Mucosa of descending colon (tissue), 3 donors: Measurements from ENCODE around the gene GMDS. TPM values are rescaled to one million over a fixed set of nuclear protein-coding genes. Genes with fewer than 3 reads are reported as not detected.

Experiments
- ATAC-seq: fragments of 200-7000 bp; cut with Tn5 transposase; one replicate; pipeline ENCODE4 v1.9.1; 2020; ENCODE audit warnings: mild to moderate bottlenecking, moderate library complexity
- DNase-seq, 3 donors: peaks; one replicate each; pipeline ENCODE4 v3.0.0-alpha.2; 2020
- H3K36me3 ChIP-seq: fragments of 200-600 bp; one replicate; pipeline ENCODE4 v1.8.0; 2021; ENCODE audit warnings: low read depth, mild to moderate bottlenecking
- H3K4me1 ChIP-seq: fragments of 200-600 bp; one replicate; pipeline ENCODE4 v1.8.0; 2021; ENCODE audit warnings: low read depth, mild to moderate bottlenecking
- H3K4me3 ChIP-seq: fragments of 200-600 bp; one replicate; pipeline ENCODE4 v1.8.0; 2021; ENCODE audit warnings: mild to moderate bottlenecking
- H3K9me3 ChIP-seq: fragments of 200-600 bp; one replicate; pipeline ENCODE4 v1.8.0; 2021; ENCODE audit warnings: mild to moderate bottlenecking
- CTCF ChIP-seq: fragments of 200-600 bp; IDR thresholded peaks from one replicate; pipeline ENCODE4 v1.8.0; 2022; ENCODE audit warnings: antibody characterized with exemption, mild to moderate bottlenecking
- intact Hi-C, 2 donors: fragments of 100-400 bp; cut with DNase I in 1 of 2; cut with micrococcal nuclease in 1 of 2; formaldehyde crosslinking; loops; one replicate each; pipeline versions ENCODE4 v1.11.0 to v1.11.1; 2022; cut with DNase I, micrococcal nuclease
- total RNA-seq, 3 donors: library from RNA; stranded (reverse); fragmentation: NEBNext Ultra II Directional in 2 of 3; extraction: Animal tissue kit (Norgen Biotek cat#: 25700) in 2 of 3; gene quantifications; one replicate each; pipeline versions ENCODE4 v1.2.1 to v1.2.4, GENCODE V29; 2021 to 2023
- donor health status: DM: no; HTN: no; CAD: no; lungs with moderate emphysema.
- donor health status: DM: no; HTN: no; CAD: no.
- donor health status: DM: no; HTN: yes; CAD: no.

Gene GMDS
- total RNA-seq, 3 donors from 2014 or later, result 68.0 to 228 (median 135) TPM

DNA sequence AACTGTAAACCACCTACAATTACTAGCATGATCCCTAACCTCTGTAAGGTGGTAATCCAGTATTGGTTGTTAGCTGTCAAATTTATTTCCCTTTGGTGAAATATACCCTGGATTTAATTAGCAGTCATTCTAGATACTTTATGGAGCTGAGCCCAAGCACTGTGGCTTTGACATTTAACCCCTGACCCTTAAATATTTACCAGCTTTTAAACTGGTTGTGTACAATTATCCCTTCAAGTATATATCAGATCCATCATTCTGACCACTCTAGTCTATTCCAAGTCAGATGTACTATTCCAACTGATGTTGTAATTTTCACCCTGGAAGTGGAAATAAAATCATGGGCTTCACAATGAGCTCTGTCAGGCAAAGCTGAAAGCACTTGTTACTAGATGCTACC is 406.0 kb downstream of the GMDS start:
- TF ChIP-seq CTCF, result no peak
- H3K4me1 ChIP-seq, result no peaks in the 10 kb centered on the region
- intact Hi-C loops, result no loop called here
- no peak overlapping the region for H3K4me3 ChIP-seq
- no peak for DNase-seq
- no peaks in the 10 kb centered on the region for H3K9me3 ChIP-seq
- H3K36me3 ChIP-seq, result no peaks in the 10 kb centered on the region
- ATAC-seq, result no peak

DNA sequence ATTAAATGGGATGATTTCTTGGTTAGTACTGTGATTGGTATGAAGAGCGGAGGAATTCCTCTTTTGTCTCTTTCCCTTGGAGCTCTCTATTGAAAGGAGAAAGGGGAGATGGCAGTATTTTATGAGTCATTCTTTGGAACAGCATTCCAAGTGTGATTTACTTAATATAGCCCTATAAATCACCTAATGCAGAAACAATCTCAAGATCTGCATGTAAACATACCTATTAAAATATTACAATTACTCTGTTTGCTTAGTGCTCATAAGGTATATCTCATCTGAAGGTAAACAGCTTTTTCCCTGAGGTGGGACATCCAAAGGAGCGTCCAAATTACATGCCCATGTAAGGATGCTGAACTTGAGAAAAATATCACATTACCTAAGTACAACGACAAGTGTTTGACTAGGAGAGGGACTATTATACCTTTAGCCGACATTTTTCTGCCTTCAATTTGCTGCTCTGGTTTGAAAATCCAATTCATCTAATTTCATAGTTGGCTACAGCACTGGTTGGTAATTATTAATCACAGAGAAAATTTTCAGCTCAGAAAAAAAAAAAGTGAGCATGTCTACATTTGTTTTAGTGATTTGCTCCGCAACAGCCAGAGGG is 406.7 kb downstream of the GMDS start:
- no peak for ATAC-seq

GRCh38 chr6:1837826-1838225 is 407.6 kb downstream of the GMDS start:
- no peak for TF ChIP-seq CTCF
- Histone ChIP-seq H3K4me3 (no peak overlapping the region), H3K4me1 (peaks cover 6% of the 10 kb centered on the region), H3K9me3 (no peaks in the 10 kb centered on the region), H3K36me3 (no peaks in the 10 kb centered on the region)
- no peak for ATAC-seq
- DNase-seq, result no peak
- intact Hi-C loops, result no loop called here

More for the DNA sequence above, 406.7 kb downstream of the GMDS start:
- DNase-seq, result no peak
- no peaks in the 10 kb centered on the region for H3K4me1 ChIP-seq
- intact Hi-C loops, result no loop called here
- H3K4me3 ChIP-seq, result no peak overlapping the region
- H3K36me3 ChIP-seq, result no peaks in the 10 kb centered on the region
- no peaks in the 10 kb centered on the region for H3K9me3 ChIP-seq
- TF ChIP-seq CTCF, result no peak

DNA sequence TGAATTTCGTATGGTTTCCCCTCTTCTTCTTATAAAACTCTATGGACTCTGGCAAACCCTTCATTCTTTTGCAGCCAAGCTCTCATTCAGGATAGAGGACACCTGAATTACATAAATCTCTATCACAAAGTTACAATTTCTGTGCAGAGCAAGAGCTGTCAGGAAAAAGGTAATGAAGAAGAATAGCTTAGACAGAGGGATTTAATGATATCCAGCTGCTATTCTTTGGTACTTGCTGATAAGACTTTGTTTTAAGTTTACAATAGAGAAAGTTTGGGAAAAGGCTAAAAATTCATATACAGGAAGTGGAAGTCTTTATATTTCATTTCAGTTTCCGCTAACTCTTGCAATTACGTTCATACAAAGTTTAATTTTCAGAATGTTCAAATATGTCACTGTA is 408.7 kb downstream of the GMDS start:
- H3K9me3 ChIP-seq, result no peaks in the 10 kb centered on the region
- no peak overlapping the region for H3K4me3 ChIP-seq
- DNase-seq (no peak), ATAC-seq (no peak)
- peaks cover 12% of the 10 kb centered on the region for H3K4me1 ChIP-seq
- TF ChIP-seq CTCF, result no peak
- intact Hi-C loops, result no loop called here
- no peaks in the 10 kb centered on the region for H3K36me3 ChIP-seq

- intact Hi-C loops, result no loop called here
- H3K9me3 ChIP-seq, result no peaks in the 10 kb centered on the region
- no peak for TF ChIP-seq CTCF
- DNase-seq, result no peak
- H3K4me3 ChIP-seq, result no peak overlapping the region
- H3K4me1 ChIP-seq, result peaks cover 12% of the 10 kb centered on the region
- no peaks in the 10 kb centered on the region for H3K36me3 ChIP-seq
- ATAC-seq, result no peak
These were observed 410.5 kb downstream of the GMDS start for GRCh38 chr6:1834646-1835516.
